Glomerular endothelial cell (primary cell): ENCODE data around the gene ZNF260. TPM values are rescaled to one million over a fixed set of nuclear protein-coding genes. Genes with fewer than 3 reads are reported as not detected.
"Not testable (repeated sequence)": the region's sequence is repeated elsewhere in the genome, so short reads cannot be mapped to it uniquely, and the experiment has no call there.

Experiments
- DNase-seq: peaks from one replicate; pipeline ENCODE4 v3.0.0-alpha.2; 2011; ENCODE audit warnings: low read depth, low spot score; ENCODE audit errors: extremely low read depth
- total RNA-seq: library from RNA; depleted of rRNA; stranded (reverse); fragments of >200 nt; gene quantifications from 2 replicates; pipeline ENCODE4 v1.2.3, GENCODE V29; 2015

ZNF260 gene
- total RNA-seq, 1 donor from 2014 or later: 12.7 TPM

- not testable (repeated sequence) for DNase-seq
Observed at GRCh38 chr19:36490846-36491245, 37.2 kb downstream of the ZNF260 start.

GRCh38 chr19:36489920-36490415 lies 38.1 kb downstream of the ZNF260 start:
- DNase-seq: peak; percentile 82

- peak; percentile 81 for DNase-seq
Observed at GRCh38 chr19:36489118-36489919, 38.8 kb downstream of the ZNF260 start, which contains the start of gene ZNF566. Gene ZNF566, minus strand, starts transcription at chr19:36489561. Its CDS starts 13,004 bp downstream, at chr19:36476557.

DNA sequence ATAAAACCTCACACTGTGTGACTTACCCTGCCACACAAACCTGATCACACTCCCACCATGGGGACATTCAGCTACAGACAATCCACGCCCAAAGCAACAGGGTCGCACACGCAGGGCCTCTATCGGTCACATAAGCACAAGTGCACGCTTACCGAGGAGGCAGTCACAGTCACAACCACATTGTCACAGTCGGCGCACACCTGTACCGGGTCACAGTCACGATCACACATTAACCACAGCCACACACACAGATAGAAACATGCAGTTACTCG lies 39.3 kb downstream of the ZNF260 start:
- no peak for DNase-seq

- DNase-seq: no peak
Observed at GRCh38 chr19:36488118-36488845, 39.8 kb downstream of the ZNF260 start.

- DNase-seq: no peak
Observed at GRCh38 chr19:36483653-36484052, 44.4 kb downstream of the ZNF260 start.

- no peak for DNase-seq
Observed at GRCh38 chr19:36482876-36483275, 45.2 kb downstream of the ZNF260 start.

Other genes starting within 250 kb of the ZNF260 start
- gene ZFP14, start 149.1 kb downstream of the ZNF260 start, total RNA-seq: 1.2 and 3.5 TPM in 2 replicates
- gene ZFP82, start 109.6 kb downstream of the ZNF260 start, total RNA-seq: 3.5 and 4.7 TPM in 2 replicates
- 4.0 and 11.1 TPM in 2 replicates for gene ZNF566, start 38.7 kb downstream of the ZNF260 start, total RNA-seq
- 4.1 and 8.1 TPM in 2 replicates for gene ZNF529, start 45.0 kb upstream of the ZNF260 start, total RNA-seq
- gene ZNF382, start 77.0 kb upstream of the ZNF260 start, total RNA-seq: 6.0 and 8.5 TPM in 2 replicates
- 5.4 and 12.4 TPM in 2 replicates for gene ZNF461, start 138.6 kb upstream of the ZNF260 start, total RNA-seq
- gene ZNF567, start 159.3 kb upstream of the ZNF260 start, total RNA-seq: 4.4 and 11.0 TPM in 2 replicates
- 1.6 and 2.3 TPM in 2 replicates for gene ZNF850, start 244.5 kb upstream of the ZNF260 start, total RNA-seq